NT2/D1 (cell line): ENCODE results near the gene ABL1.
A peak's percentile ranks its signal among the peaks of the same experiment; 100 is the strongest.
"Not testable (repeated sequence)": the region's sequence is repeated elsewhere in the genome, so short reads cannot be mapped to it uniquely, and the experiment has no call there.

ENCODE experiments used
- DNase-seq: peaks from one replicate; pipeline ENCODE4 v3.0.0-alpha.2; 2011; ENCODE audit warnings: low read depth, low spot score
- H3K27me3 ChIP-seq: 2 replicates; pipeline ENCODE4 v1.6.0; 2011; ENCODE audit warnings: mild to moderate bottlenecking; ENCODE audit not compliant: insufficient read length, insufficient read depth
- H3K36me3 ChIP-seq: 2 replicates; pipeline ENCODE4 v1.6.1; 2011; ENCODE audit warnings: mild to moderate bottlenecking, low read length, mixed read lengths; ENCODE audit not compliant: insufficient read depth, insufficient read length
- H3K4me1 ChIP-seq: 2 replicates; pipeline ENCODE4 v1.5.1; 2011; ENCODE audit not compliant: insufficient read depth, insufficient read length
- H3K4me3 ChIP-seq: 2 replicates; pipeline ENCODE4 v1.5.1; 2011; ENCODE audit warnings: low read depth; ENCODE audit not compliant: insufficient read length
- H3K9ac ChIP-seq: 2 replicates; pipeline ENCODE4 v1.6.0; 2011; ENCODE audit warnings: low read depth; ENCODE audit not compliant: insufficient read length
- H3K9me3 ChIP-seq: 2 replicates; pipeline ENCODE4 v1.5.1; 2011; ENCODE audit warnings: mild to moderate bottlenecking, low read length; ENCODE audit not compliant: insufficient read depth
- SUZ12 ChIP-seq: IDR thresholded peaks from 2 replicates; pipeline ENCODE4 v1.6.1; 2011; ENCODE audit not compliant: insufficient read length, insufficient read depth; ENCODE audit errors: extremely low read depth
- YY1 ChIP-seq: IDR thresholded peaks from 2 replicates; pipeline ENCODE4 v1.6.1; 2011; ENCODE audit not compliant: insufficient read length, insufficient read depth
- ZNF274 ChIP-seq: IDR thresholded peaks from 2 replicates; pipeline ENCODE4 v1.6.1; 2011; ENCODE audit warnings: mild to moderate bottlenecking, low read depth, low read length

Gene ABL1

DNA sequence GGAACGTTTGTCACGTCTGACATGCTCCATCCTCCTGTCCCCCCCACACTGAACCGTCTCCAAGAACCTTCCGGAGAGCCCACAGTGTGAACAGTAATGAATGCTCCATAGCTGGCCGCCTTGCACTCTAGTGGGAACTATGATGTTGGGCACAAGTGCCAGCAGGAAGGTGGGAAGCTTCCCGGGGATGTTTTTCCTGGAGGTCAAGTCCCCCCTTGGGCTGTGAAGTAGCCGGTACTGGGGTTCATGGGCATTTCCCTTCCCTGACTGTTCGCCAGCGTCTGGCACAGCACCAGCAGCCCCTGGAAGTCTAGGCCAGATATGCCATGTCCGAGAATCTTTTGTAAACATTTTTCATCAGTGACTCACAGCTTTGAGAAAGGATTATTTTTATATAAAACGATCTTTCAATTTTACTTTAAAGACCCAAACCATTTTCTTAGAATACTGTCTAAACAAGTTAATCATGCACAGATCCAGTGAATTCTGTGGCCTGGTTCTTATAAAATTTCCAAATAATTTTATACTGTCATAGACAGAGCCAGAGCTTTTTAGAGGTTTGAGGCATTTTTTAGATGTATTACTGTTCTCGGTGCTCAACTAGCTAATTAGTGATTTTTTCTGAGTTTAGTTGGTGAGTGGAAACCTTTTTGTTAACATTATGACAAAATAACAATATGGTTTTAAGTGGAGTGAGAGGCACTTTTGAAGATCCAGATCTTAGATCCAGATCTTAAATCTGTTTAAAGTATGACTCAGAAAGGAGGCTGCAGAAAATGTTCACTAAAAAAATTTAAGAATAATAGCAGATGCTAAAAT is 11.6 kb downstream of the ABL1 start:
- DNase-seq: no peak
- peaks cover 10% of the 10 kb centered on the region for H3K4me1 ChIP-seq
- TF ChIP-seq YY1 (no peak), SUZ12 (no peak), ZNF274 (no peak)
- peaks cover 26% of the 10 kb centered on the region for H3K36me3 ChIP-seq
- no peaks in the 10 kb centered on the region for H3K27me3 ChIP-seq
- peak overlapping the region; percentile 39 for H3K9ac ChIP-seq
- H3K9me3 ChIP-seq: no peaks in the 10 kb centered on the region
- H3K4me3 ChIP-seq: no peak overlapping the region

DNA sequence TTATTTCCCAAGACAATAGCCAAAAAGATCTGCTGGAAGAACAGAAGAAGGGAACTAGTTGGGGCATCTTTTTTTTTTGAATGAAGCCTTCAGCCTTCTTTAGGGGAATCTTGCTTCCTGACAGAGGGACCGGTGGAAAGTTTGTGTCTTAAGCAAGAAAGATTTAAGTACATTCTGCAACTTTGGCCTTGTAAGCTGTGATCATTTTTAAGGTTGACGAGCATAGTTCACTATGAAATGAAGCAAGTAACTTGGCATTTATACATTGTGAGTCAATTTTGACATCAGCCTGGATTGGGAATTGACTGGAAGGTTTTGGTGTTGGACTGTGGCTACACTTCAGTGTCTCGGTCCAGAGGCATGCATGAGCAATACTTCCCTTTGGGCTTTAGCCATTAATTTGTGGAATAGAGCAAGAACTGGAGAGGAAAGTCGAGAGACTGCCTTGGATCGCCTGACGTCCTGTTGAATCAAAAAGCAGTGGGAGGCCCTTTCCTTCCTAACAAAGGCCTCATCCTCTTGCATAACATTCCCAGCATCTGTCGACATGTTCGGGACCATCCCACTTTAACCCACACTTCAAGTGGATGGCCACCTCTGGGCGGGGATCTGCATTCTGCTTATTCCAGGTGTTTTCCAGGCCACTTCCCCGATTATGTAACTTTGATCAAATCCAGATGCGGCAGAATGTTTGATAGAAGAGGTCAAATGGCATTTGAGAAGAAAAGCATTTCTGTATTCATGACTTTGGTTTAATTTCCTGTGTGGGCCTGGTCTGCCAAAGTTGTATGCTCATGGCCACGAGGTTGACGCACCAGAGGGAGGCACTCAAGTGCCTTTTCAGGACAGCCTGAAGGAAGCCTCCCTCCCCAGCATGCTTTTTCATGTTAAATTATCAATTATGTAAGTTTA is 12.5 kb downstream of the ABL1 start:
- DNase-seq: no peak
- no peak overlapping the region for H3K9ac ChIP-seq

DNA sequence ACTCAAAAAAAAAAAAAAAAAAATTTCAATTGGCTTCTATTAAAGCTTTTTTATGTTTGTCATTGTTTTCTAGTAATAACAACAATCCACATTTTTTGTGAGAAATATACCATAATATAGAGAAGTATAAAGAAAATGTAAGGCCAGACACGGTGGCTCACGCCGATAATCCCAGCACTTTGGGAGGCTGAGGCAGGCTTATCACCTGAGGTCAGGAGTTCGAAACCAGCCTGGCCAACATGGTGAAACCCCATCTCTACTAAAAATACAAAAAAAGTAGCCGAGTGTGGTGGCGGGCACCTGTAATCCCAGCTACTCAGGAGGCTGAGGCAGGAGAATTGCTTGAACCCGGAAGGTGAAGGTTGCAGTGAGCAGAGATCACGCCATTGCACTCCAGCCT is 13.5 kb downstream of the ABL1 start:
- H3K36me3 ChIP-seq: peaks cover 22% of the 10 kb centered on the region
- not testable (repeated sequence) for H3K4me3 ChIP-seq, H3K4me1 ChIP-seq, H3K9ac ChIP-seq, DNase-seq, H3K9me3 ChIP-seq, H3K27me3 ChIP-seq

More for the DNA sequence above, 12.5 kb downstream of the ABL1 start:
- peaks cover 10% of the 10 kb centered on the region for H3K4me1 ChIP-seq
- no peak for TF ChIP-seq YY1
- no peak for TF ChIP-seq ZNF274
- no peak for TF ChIP-seq SUZ12
- H3K27me3 ChIP-seq: no peaks in the 10 kb centered on the region
- no peak overlapping the region for H3K4me3 ChIP-seq
- H3K36me3 ChIP-seq: peaks cover 27% of the 10 kb centered on the region
- H3K9me3 ChIP-seq: no peaks in the 10 kb centered on the region

DNA sequence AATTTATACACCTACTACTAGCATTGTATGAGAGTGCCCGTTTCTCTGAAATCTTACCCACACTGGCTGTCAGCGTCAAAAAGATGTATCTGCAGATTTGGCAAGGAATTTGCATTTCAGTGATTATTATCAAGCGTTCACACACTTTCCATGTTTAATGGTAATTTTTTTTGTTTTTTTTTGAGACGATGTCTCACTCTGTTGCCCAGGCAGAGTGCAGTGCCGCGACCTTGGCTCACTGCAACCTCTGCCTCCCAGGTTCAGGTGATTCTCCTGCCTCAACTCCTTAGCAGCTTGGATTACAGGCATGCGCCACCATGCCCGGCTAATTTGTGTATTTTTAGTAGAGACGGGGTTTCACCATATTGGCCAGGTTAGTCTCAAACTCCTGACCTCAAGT is 14.3 kb downstream of the ABL1 start:
- H3K9me3 ChIP-seq: no peaks in the 10 kb centered on the region
- H3K4me1 ChIP-seq: peaks cover 2% of the 10 kb centered on the region
- H3K27me3 ChIP-seq: no peaks in the 10 kb centered on the region
- DNase-seq: no peak
- H3K9ac ChIP-seq: no peak overlapping the region
- no peak for TF ChIP-seq ZNF274
- no peak for TF ChIP-seq SUZ12
- no peak for TF ChIP-seq YY1
- peaks cover 26% of the 10 kb centered on the region for H3K36me3 ChIP-seq
- no peak overlapping the region for H3K4me3 ChIP-seq

DNA sequence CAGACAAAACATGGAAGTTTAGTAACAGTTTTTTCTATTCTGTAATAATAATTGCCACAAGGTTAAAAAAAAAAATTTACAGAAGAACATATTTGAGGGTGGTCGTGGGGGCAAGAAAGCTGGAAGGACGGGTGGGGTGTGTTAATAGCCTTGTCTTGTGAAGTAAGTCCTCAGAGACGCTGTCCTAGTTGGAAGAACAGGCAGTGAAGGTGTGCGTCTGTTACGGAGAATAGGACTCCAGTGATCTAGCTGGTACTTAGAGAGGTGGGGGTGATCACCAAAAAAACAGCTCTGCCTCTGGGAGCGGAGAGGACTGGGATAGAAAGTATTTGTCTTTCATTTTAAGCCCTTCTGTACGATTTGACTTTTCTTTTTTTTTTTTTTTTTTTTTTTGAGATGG is 17.7 kb downstream of the ABL1 start:
- no peak overlapping the region for H3K4me3 ChIP-seq
- no peaks in the 10 kb centered on the region for H3K9me3 ChIP-seq
- H3K9ac ChIP-seq: no peak overlapping the region
- no peaks in the 10 kb centered on the region for H3K27me3 ChIP-seq
- TF ChIP-seq SUZ12 (no peak), ZNF274 (no peak), YY1 (no peak)
- peaks cover 1% of the 10 kb centered on the region for H3K4me1 ChIP-seq
- H3K36me3 ChIP-seq: peaks cover 54% of the 10 kb centered on the region
- no peak for DNase-seq

DNA sequence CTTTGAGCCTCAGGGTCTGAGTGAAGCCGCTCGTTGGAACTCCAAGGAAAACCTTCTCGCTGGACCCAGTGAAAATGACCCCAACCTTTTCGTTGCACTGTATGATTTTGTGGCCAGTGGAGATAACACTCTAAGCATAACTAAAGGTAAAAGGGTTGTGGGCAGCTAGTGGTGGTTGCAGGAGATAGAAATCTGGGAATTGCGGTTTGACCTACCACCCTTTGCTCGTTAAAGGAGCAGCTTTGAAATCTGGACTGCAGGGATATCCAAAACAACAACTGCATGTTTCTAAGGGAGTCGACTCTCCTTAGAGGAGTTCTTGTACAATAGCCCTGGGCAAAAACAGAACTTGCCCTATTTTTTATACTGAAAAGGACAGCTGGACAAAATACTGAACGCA is 19.0 kb downstream of the ABL1 start:
- peaks cover 9% of the 10 kb centered on the region for H3K4me1 ChIP-seq
- H3K9me3 ChIP-seq: no peaks in the 10 kb centered on the region
- DNase-seq: no peak
- H3K36me3 ChIP-seq: peaks cover 57% of the 10 kb centered on the region
- no peak overlapping the region for H3K4me3 ChIP-seq
- H3K27me3 ChIP-seq: no peaks in the 10 kb centered on the region
- H3K9ac ChIP-seq: no peak overlapping the region
- TF ChIP-seq SUZ12: no peak

DNA sequence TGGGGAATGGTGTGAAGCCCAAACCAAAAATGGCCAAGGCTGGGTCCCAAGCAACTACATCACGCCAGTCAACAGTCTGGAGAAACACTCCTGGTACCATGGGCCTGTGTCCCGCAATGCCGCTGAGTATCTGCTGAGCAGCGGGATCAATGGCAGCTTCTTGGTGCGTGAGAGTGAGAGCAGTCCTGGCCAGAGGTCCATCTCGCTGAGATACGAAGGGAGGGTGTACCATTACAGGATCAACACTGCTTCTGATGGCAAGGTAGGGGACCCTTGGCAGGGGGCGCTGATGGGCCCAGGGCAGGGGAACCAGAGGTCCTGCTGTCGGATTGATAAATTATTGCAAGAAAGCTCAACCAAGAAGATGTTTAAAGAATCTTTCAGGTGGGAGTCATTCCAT is 19.8 kb downstream of the ABL1 start:
- DNase-seq: no peak
- H3K36me3 ChIP-seq: peaks cover 62% of the 10 kb centered on the region
- no peak overlapping the region for H3K4me3 ChIP-seq
- no peaks in the 10 kb centered on the region for H3K9me3 ChIP-seq
- H3K27me3 ChIP-seq: no peaks in the 10 kb centered on the region
- no peak overlapping the region for H3K9ac ChIP-seq
- H3K4me1 ChIP-seq: peaks cover 9% of the 10 kb centered on the region
- TF ChIP-seq SUZ12 (no peak), ZNF274 (no peak), YY1 (no peak)
